Kidney (tissue), 14 donors: ENCODE measurements around the gene IL18R1. TPM values are rescaled to one million over a fixed set of nuclear protein-coding genes. Genes with fewer than 3 reads are reported as not detected.

ENCODE experiments used
- DNase-seq, 5 donors: peaks; one replicate each; pipeline ENCODE4 v3.0.0-alpha.2; 2013 to 2020
- FAIRE-seq: peaks from 2 replicates; lab custom pipeline; 2012; peaks lifted over from hg19 to GRCh38; lab: Jason Lieb, UNC
- H3K27ac ChIP-seq, 2 donors: one replicate each; pipeline ENCODE4 v1.7.0; 2013; ENCODE audit warnings: low read depth in 2 of 2, low read length in 2 of 2, inconsistent platforms in 1 of 2
- H3K27me3 ChIP-seq: one replicate; pipeline ENCODE4 v1.7.1; 2013; ENCODE audit warnings: low read length, inconsistent platforms; ENCODE audit not compliant: control insufficient read depth, insufficient read depth
- H3K36me3 ChIP-seq, 3 donors: one replicate each; pipeline versions ENCODE4 v1.7.0 to v1.7.1; 2013; ENCODE audit warnings: low read length in 3 of 3, control low read depth in 1 of 3, inconsistent platforms in 1 of 3; ENCODE audit not compliant: insufficient read depth in 3 of 3, control insufficient read depth in 2 of 3
- H3K4me1 ChIP-seq, 3 donors: one replicate each; pipeline versions ENCODE4 v1.7.0 to v1.7.1; 2013; ENCODE audit warnings: low read length in 3 of 3, inconsistent platforms in 1 of 3, low read depth in 1 of 3; ENCODE audit not compliant: control insufficient read depth in 2 of 3, insufficient read depth in 2 of 3
- H3K4me3 ChIP-seq, 3 donors: one replicate each; pipeline versions ENCODE4 v1.7.0 to v1.8.1; 2013; ENCODE audit warnings: low read length in 3 of 3, control low read depth in 1 of 3, inconsistent platforms in 1 of 3
- H3K9ac ChIP-seq, 3 donors: one replicate each; pipeline versions ENCODE4 v1.7.0 to v1.7.1; 2013; ENCODE audit warnings: low read length in 3 of 3, control low read depth in 1 of 3, inconsistent platforms in 1 of 3
- H3K9me3 ChIP-seq, 3 donors: one replicate each; pipeline versions ENCODE4 v1.7.0 to v1.7.1; 2013; ENCODE audit warnings: low read length in 3 of 3, control low read depth in 1 of 3, inconsistent platforms in 1 of 3; ENCODE audit not compliant: control insufficient read depth in 2 of 3, insufficient read depth in 1 of 3
- intact Hi-C: fragments of 100-400 bp; cut with DNase I; formaldehyde crosslinking; loops from one replicate; pipeline ENCODE4 v1.11.1; 2022
- polyA plus RNA-seq: library from polyadenylated mRNA; stranded (reverse); fragments of 350-450 nt; fragmentation: Illumina TruSeq; extraction: RNeasy Lipid Tissue Mini Kit (QIAGEN cat#74804); gene quantifications from one replicate; pipeline ENCODE4 v1.2.3, GENCODE V29; 2014; ENCODE audit warnings: low read depth, low replicate concordance; ENCODE audit not compliant: insufficient read depth
- total RNA-seq: library from RNA; stranded (reverse); fragmentation: NEBNext Ultra II Directional; extraction: Animal tissue kit (Norgen Biotek cat#: 25700); gene quantifications from one replicate; pipeline ENCODE4 v1.2.1, GENCODE V29; 2021
- TF ChIP-seq, protein P1 (sequence below): IDR thresholded peaks from 3 replicates; pipeline ENCODE4 v1.5.1; 2012; ENCODE audit warnings: mild to moderate bottlenecking, moderate library complexity, borderline replicate concordance; ENCODE audit not compliant: insufficient read depth; ENCODE audit errors: extremely low read depth
- donor health status: control.
- donor health status: control.
- donor health status: control.
- donor health status: control.
- donor health status: control.
- donor health status: DM: yes; HTN: yes; CAD: no.
- donor health status: Normal renal cell carcinoma (clear cell type).

IL18R1 gene
- total and polyA plus RNA-seq, 2 donors from 2014 or later, result 3.6 to 14.9 TPM

DNA sequence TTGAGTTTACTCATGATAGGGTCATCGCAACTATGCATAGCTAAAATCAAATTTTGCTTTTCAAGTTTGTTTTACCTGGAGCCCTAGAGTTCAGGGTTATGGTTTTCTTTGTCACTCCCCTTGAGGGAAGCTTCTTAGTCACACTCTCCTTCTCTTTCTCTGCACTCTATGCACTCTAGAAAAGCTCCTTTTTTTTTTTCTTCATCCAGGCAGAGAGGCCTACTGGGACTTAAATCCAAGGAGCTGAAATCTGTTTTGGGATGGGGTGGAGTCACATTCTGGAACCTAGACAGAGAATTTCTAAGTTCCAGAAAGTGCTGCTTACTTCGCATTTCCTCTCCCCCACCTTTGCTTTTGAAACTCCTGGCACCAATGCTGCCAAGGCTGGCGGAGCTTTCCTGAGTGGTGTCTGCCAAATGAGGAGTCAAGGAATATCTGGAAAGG lies 19.1 kb upstream of the IL18R1 start:
- no peak for DNase-seq
- H3K9ac ChIP-seq, result no peak overlapping the region
- intact Hi-C loops, result no loop called here
- H3K27ac ChIP-seq, result peak overlapping the region; percentile 55 to 76
- no peaks in the 10 kb centered on the region for H3K36me3 ChIP-seq
- TF ChIP-seq, protein P1, sequence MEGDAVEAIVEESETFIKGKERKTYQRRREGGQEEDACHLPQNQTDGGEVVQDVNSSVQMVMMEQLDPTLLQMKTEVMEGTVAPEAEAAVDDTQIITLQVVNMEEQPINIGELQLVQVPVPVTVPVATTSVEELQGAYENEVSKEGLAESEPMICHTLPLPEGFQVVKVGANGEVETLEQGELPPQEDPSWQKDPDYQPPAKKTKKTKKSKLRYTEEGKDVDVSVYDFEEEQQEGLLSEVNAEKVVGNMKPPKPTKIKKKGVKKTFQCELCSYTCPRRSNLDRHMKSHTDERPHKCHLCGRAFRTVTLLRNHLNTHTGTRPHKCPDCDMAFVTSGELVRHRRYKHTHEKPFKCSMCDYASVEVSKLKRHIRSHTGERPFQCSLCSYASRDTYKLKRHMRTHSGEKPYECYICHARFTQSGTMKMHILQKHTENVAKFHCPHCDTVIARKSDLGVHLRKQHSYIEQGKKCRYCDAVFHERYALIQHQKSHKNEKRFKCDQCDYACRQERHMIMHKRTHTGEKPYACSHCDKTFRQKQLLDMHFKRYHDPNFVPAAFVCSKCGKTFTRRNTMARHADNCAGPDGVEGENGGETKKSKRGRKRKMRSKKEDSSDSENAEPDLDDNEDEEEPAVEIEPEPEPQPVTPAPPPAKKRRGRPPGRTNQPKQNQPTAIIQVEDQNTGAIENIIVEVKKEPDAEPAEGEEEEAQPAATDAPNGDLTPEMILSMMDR, result no peak
- H3K9me3 ChIP-seq, result no peaks in the 10 kb centered on the region
- FAIRE-seq, result no peak
- H3K4me3 ChIP-seq, result no peak overlapping the region
- no peaks in the 10 kb centered on the region for H3K27me3 ChIP-seq
- H3K4me1 ChIP-seq, result no peaks in the 10 kb centered on the region

DNA sequence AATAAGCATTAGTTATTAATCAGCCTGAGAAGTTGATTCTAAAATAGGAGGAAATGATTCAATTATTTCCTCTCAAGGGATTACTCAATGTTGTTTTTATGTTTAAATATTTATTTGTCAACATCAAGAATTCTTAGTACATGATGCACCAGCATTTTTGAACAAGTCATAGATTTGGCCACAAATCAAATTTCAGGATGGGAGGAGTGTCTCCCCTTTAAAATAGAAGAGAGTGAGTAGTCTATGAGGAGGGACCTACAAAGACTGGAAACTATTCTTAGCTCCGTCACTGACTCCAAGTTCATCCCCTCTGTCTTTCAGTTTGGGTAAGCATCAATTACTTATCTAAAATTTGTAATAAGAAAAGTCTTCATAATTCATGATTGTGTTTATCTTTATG lies 18.6 kb upstream of the IL18R1 start:
- peak overlapping the region; percentile 55 to 76 for H3K27ac ChIP-seq
- FAIRE-seq, result peak; percentile 91
- DNase-seq, result no peak
- no peaks in the 10 kb centered on the region for H3K9me3 ChIP-seq
- H3K36me3 ChIP-seq, result no peaks in the 10 kb centered on the region
- TF ChIP-seq, protein P1, result no peak
- H3K4me3 ChIP-seq, result no peak overlapping the region
- H3K9ac ChIP-seq, result no peak overlapping the region
- no peaks in the 10 kb centered on the region for H3K27me3 ChIP-seq
- no peaks in the 10 kb centered on the region for H3K4me1 ChIP-seq
- intact Hi-C loops, result no loop called here

DNA sequence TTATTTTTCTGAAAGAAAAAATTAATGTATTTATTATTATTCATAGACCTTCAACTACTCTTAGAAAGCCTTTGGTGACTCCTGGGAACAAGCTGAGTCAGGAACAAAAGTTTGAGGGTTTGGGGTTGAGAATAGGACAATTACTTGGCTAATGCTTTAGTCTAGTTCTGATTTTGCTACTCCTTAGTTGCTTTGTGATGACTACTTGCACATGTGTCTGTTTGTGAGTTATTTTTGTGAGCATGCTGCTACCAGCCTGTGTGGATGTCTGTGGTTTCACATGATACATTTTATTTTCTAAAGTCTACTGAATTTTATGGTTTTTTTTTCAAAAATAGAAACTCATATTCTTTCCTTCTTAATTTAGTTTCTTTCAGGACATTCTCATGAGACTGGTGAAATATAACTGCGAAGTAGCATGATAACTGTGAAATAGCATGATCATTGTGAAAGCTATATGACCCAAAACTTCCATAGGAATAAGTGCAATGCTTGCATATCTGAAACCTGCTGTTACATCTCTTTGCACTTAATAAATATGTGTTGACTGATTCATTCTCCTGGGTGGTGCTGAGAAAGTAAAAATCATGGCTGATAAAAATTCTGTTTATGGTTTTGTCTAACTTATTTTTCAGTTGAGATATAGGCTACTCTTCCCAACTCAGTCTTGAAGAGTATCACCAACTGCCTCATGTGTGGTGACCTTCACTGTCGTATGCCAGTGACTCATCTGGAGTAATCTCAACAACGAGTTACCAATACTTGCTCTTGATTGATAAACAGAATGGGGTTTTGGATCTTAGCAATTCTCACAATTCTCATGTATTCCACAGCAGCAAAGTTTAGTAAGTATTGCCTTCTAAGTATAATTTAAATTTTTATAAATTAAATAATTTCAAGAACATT lies 17.9 kb upstream of the IL18R1 start:
- TF ChIP-seq, protein P1, result no peak
- H3K27ac ChIP-seq, result peak overlapping the region in 1 of 2 donors; percentile 23
- H3K4me3 ChIP-seq, result peak overlapping the region in 1 of 3 donors; percentile 43
- no peaks in the 10 kb centered on the region for H3K9me3 ChIP-seq
- H3K4me1 ChIP-seq, result no peaks in the 10 kb centered on the region
- no peak for DNase-seq
- FAIRE-seq, result no peak
- H3K27me3 ChIP-seq, result no peaks in the 10 kb centered on the region
- H3K9ac ChIP-seq, result no peak overlapping the region
- intact Hi-C loops, result no loop called here
- H3K36me3 ChIP-seq, result no peaks in the 10 kb centered on the region
